T1000 (cell line): ENCODE results near the gene GIPC1.
"Not testable (repeated sequence)": the region's sequence is repeated elsewhere in the genome, so short reads cannot be mapped to it uniquely, and the experiment has no call there.

Source experiments
- DNase-seq: peaks from one replicate; lab custom pipeline; 2025; ENCODE audit warnings: mixed read lengths; lab: John Stamatoyannopoulos, UW

The GIPC1 gene

DNA sequence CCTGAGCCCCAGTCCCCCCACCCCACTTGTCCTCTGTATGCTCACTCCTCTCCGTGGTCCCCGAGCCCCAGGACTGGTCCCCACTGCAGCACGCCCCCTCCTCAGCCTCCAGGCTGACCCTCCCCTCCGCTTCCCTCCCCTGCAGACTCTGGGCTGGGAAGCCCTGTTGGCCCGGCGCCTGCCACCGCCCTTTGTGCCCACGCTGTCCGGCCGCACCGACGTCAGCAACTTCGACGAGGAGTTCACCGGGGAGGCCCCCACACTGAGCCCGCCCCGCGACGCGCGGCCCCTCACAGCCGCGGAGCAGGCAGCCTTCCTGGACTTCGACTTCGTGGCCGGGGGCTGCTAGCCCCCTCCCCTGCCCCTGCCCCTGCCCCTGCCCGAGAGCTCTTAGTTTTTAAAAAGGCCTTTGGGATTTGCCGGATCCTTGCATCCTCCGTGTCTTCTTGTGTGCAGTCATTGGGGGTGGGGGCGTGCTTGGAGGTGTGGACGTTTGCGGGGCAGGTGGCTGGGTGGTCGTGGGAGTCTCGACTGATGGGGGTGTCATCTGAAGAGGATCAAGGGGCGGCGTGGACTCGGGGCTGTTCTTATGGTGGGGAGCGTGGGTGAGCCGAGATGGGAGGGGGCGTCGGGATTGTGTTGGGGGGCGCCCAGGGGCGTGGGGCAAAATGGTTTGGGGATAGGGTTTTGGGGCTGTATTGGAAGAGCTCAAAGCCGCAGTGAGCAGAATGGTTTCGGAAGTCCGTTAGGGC lies 24.3 kb downstream of the GIPC1 start:
- no peak for DNase-seq

DNA sequence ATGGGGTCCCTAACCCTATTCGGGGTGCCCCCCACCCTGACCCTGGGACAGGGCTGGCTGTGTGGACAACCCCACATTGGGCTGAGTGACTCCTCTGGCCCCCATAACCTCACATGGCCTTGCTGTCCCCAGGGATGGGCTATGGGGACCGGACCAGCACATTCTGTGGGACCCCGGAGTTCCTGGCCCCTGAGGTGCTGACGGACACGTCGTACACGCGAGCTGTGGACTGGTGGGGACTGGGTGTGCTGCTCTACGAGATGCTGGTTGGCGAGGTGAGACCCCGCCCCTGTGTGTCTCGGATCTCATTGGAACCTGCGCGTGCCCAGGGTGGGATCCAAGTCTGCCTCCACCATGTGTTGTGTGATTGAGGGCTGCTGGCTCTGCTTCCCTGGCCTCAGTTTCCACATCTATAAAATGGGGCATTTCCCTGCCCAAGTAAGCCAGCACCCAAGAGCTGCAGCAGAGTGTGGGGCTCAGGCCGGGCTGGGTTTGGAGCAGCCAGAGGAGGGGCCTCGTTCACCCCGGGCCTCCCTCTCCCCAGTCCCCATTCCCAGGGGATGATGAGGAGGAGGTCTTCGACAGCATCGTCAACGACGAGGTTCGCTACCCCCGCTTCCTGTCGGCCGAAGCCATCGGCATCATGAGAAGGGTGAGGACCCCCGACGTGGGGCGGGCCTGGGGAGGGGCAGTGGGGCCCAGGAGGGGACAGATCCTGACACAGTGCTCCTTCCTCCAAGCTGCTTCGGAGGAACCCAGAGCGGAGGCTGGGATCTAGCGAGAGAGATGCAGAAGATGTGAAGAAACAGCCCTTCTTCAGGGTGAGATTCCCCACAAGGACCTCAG lies 25.7 kb downstream of the GIPC1 start:
- no peak for DNase-seq

DNA sequence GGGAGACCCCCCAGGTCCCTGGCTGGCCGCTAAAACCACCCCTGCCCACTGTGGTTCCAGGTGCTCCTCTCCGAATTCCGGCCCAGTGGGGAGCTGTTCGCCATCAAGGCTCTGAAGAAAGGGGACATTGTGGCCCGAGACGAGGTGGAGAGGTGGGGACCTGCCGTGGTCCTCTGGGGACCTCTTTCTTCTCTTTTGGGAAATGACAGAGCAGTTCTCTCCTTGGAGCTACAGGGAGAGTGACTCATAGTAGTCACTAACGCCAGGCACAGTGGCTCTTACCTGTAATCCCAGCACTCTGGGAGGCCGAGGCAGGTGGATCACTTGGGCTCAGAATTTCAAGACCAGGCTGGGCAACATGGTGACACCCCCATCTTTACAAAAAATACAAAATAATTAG lies 28.1 kb downstream of the GIPC1 start:
- DNase-seq: no peak

DNA sequence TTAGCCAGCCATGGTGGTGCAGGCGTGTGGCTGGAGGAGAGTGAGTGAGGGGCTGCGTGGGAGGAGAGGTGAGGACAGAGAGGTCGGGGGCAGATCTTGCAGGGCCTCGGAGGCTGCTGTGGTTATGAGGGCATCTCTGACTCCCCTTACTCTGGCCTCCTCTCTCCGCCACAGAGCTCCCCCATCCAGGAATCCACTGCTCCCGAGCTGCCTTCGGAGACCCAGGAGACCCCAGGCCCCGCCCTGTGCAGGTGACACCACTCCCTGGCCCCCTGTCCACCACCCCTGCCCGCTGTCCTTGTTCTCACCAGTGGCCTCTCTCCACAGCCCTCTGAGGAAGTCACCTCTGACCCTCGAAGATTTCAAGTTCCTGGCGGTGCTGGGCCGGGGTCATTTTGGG lies 28.5 kb downstream of the GIPC1 start:
- no peak for DNase-seq

DNA sequence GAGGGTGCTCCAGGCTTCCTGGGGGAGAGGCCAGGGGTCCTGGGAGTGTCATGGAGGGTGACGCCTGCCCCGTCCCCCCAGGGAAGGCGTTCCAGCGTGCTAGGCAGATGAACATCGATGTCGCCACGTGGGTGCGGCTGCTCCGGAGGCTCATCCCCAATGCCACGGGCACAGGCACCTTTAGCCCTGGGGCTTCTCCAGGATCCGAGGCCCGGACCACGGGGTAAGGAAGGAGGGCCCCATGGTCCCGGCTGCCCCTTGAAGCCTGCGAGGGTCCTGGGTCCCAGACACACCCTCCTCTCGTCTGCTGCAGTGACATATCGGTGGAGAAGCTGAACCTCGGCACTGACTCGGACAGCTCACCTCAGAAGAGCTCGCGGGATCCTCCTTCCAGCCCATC lies 32.2 kb downstream of the GIPC1 start:
- no peak for DNase-seq

DNA sequence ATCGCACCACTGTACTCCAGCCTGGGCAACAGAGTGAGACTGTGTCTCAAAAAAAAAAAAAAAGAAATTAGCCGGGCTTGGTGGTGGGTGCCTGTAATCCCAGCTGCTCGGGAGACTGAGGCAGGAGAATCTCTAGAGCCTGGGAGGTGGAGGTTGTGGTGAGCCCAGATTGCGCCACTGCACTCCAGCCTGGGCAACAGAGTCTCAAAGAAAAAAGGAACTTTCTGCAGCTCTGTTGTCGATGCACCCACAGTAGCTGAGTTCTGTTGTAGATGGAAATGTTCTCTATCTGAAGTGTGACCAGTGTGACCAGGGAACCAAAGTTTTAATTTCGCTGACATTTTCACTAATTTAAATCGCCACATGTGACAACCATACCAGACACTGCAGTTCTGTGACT lies 33.5 kb downstream of the GIPC1 start:
- not testable (repeated sequence) for DNase-seq

DNA sequence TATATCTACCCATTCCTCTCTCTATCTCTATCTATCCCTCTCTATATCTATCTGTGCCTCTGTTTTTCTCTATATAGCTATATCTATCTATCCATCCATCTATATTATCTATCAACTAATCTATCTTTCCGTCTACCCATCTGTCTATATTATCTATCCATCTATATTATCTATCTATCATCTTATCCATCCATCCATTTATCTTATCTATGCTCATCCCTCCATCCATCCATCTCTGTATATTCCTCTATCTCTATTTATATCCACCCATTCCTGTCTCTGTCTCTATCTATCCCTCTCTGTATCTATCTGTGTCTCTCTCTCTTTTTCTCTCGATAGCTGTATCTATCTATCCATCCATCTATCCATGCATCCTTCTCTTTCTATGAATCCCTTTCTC lies 35.0 kb downstream of the GIPC1 start:
- DNase-seq: no peak

DNA sequence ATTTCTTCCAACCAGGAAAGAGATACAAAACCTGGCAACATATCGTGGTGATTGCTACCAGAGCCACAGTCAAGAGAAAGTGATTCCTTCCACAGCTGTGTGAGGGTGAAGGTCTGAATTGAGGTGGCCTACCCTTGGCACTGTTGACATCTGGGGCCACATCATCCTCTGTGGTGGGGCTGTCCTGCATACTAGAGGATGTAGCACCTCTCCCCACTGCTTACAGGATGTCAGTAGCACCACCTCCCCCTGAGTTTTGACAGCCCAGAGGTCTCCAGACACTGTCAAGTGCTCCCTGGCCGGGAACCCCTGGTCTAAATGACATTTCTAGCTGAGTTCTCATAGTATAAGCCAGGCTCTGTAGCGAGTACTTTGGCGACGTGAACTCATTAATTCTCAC lies 36.2 kb downstream of the GIPC1 start:
- no peak for DNase-seq

DNA sequence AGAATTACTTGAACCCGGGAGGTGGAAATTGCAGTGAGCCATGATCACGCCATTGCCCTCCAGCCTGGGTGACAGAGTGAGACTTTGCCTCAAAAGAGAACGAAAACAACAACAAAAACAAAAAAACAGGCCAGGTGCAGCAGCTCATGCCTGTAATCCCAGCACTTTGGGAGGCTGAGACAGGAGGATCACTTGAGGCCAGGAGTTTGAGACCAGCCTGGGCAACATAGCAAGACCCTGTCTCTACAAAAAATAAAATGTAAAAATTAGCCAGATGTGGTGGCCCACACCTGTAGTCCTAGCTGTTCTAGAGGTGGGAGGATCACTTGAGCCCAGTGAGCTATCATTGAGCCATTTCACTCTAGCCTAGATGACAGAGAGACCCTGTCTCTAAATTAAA lies 43.6 kb downstream of the GIPC1 start:
- not testable (repeated sequence) for DNase-seq

DNA sequence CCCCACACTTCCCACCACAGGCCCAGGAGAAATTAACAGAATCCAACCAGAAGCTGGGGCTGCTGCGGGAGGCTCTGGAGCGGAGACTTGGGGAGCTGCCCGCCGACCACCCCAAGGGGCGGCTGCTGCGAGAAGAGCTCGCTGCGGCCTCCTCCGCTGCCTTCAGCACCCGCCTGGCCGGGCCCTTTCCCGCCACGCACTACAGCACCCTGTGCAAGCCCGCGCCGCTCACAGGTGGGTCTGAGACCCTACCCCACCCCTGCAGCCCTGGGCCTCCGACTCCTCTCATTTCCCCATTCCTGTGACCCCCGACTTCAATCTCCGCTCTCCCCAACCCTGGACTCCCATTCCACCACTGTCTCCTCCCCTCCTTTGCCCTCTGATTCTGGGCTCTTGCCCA lies 45.1 kb downstream of the GIPC1 start:
- DNase-seq: no peak

DNA sequence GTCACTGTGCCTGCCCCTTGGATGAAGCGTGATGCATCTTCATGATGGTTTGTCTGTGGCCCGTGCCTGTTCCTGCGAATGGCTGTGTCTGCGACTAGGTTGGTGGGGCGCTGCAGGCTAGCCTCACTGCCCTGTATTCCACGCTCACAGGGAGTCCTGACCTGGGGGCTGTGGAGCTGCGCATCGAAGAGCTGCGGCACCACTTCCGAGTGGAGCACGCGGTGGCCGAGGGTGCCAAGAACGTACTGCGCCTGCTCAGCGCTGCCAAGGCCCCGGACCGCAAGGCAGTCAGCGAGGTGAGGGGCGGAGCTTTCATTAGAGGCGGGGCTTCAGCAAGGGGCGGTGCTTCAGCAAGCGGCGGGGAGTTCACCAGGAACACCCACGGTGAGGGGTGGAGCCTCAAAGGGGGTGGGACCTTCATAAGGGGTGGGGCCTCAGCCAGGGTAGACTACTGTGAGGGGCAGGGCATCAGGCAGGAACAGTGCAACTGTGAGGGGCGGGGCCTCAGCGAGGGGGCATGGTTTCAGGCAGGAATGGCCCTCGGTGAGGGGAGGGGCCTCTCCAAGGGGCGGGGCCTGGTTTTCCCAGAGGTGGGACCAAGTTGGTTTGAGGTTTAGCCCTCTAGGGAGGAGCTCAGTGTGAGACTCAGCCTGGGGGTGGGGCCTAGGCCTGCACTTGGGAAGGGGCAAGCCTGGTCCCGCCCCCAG lies 45.6 kb downstream of the GIPC1 start:
- peak; percentile 39 for DNase-seq

DNA sequence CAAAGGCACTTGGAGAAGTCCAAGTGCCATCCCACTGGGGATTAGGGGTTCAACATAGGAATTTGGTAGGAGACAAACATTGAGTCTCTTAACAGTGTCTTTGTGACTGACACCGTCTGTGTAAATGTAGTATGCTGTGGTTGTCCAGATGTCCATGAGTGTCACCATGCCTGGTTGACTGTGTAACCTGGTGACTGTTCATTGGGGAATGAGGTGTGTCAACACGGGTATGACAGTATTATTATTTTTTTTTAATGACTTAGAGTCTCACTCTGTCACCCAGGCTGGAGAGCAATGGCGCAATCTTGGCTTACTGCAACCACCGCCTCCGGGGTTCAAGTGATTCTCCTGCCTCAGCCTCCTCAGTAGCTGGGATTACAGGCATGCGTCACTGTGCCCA lies 46.6 kb downstream of the GIPC1 start:
- DNase-seq: no peak

DNA sequence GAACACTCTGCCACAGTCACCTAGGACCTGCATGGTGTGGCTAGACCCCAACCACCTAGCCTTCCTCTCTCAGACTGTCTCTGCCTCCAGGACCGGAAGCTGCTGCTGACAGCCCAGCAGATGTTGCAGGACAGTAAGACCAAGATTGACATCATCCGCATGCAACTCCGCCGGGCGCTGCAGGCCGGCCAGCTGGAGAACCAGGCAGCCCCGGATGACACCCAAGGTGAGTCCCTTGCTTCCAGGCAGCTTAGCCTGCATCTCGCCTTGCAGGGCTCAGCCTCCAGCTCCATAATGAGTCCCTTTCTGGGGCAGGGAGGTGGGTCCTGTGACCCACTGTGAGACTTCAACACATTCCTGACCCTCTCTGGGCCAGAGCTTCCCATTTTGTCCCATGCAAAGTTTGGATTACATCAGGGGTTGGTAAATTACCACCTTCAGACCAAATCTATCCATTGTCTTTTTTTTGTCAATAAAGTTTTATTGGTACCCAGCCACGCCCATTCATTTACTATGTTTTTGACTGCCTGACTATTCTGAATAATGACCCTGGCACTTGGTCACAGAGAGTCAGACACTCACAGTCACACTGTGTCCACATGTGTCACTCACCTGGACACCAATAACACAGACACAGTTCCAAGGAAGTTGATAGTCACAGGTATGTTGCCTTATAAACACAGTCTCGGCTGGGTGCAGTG lies 49.4 kb downstream of the GIPC1 start:
- no peak for DNase-seq

DNA sequence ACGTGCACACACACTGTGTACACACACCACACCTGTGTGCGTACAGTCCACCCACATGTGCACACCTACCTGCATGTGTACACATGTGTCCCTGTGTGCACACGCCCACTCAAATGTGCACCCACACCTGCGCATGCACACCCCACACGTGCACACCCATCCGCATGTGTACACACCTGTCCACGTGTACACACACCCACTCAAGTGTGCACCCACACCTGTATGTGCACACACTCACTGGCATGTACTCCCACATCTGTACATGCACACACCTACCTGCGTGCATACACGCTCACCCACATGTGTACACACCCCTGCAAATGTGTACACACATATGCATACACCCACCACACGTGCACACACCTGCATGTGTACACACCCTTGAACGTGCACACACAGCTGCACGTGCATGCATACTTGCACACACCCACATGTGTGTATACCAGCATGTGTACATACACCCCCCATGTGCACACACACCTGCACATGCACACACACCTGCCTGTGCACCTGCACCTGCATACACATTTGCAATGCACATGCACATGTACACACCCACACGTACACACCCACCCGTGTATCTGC lies 52.2 kb downstream of the GIPC1 start:
- no peak for DNase-seq

DNA sequence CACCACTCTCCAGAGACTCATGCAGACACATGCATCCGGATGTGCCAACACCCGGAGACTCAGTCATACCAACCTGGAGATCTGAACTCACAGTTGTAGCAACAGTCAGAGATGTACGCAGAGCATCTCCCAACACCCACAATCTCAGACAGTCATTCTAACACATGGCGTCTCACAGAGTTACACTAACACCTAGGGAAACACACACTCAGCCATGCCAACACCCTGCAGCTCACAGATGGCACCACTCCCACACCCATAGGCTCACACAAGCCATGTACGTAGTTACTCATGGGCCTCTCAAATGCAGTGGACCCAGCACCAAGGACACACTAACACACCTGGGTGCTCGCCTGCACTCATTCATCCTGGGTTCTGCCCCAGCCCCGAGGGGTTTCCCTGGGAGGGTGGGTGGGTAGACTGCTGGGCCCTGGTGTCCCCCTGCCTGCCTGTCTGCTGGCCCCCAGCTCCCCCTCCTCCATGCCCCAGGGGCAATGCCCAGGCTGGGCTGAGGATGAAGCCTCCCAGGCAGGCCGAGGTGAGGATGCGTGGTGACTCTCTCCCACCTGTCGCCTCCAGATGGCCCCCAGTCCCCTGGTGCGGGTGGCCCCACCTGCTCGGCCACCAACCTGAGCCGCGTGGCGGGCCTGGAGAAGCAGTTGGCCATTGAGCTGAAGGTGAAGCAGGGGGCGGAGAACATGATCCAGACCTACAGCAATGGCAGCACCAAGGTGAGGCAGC lies 52.9 kb downstream of the GIPC1 start:
- no peak for DNase-seq

DNA sequence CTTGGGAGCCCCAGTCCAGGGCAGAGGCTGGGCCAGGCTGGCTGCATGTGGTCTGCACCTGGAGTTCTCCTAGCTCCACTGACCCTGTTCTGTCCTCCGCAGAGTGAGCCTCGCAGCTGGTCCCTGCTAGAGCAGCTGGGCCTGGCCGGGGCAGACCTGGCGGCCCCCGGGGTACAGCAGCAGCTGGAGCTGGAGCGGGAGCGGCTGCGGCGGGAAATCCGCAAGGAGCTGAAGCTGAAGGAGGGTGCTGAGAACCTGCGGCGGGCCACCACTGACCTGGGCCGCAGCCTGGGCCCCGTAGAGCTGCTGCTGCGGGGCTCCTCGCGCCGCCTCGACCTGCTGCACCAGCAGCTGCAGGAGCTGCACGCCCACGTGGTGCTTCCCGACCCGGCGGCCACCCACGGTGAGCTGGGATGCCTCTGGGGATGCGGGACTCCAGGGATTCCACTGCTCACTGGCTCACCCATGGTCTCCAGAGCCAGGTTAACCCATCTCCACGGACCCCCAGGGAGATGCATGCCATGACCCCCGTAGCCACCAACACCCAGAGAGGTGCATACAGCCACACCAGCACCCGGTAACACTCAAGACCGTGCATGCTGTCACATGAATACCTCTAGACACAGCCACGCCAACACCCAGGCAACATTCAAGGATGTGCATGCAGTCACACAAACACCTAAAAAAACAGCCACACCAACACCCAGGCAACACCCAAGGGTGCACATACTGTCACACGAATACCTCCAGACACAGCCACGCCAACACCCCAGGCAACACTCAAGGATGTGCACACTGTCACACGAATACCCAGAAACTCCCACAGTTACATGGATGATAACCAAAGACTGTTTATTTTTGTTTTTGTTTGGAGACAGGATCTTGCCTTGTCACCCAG lies 54.6 kb downstream of the GIPC1 start:
- DNase-seq: no peak

DNA sequence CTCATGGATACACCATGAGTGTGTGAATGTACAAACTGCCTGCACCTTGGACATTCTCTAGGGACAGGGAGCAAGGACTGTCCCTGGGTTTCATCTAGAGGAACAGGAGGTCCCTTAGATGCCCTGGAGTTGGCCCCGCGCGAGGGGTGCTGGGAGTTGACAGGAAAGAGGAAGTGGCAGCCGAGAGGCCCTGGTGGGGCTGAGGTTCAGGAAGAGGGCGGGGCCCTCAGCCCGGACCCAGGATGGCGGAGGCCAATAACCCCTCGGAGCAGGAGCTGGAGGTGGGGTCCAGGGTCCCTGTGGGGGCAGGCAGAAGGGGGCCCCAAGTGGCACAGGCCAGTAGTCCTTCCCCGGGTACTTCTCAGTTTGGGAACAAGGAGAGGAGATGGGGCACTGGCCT lies 55.9 kb downstream of the GIPC1 start:
- DNase-seq: no peak

DNA sequence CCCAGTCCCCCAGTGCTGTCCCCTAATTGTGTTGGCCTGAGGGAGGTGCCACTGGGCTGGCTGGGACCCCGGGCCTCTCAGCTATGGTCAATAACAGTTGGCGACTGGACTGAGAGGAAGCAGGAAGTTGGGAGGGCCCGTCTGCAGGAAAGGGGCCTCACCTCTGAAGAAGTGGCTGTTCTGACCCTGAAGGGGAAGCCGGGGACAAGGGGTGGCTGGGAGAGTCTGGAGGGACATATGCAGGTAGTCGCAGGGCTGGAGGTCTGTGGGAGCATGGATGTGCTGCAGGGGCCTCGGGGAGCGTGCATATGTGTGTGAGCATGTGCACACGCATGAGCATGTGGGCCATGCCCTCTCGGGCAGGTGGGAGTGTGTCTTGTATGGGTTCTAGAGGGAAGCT lies 56.9 kb downstream of the GIPC1 start:
- no peak for DNase-seq

DNA sequence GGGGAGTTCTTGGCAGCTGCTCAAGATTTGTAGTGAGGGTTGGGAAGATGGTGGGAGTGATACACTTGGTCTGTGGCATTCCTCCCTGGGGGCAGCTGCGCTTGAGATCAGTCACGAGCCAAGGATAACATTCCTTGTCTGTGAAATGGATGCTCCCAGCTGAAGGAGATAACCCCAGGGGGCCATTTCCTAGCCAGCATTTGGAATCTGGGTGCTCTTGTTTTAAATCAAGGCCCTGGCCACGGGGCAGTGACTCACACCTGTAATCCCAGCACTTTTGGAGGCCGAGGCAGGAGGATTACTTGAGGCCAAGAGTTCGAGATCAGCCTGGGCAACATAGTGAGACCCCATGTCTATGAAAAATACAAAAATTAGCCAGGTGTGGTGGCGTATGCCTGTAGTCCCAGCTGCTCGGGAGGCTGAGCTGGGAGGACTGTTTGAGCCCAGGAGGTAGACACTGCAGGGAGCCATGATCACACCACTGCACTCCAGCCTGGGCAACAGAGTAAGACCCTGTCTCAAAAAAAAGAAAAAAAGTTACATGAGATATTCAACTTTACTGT lies 58.3 kb downstream of the GIPC1 start:
- no peak for DNase-seq
